ENCODE results near the gene PPP3CA. TPM values are rescaled to one million over a fixed set of nuclear protein-coding genes. Genes with fewer than 3 reads are reported as not detected.

Gene PPP3CA
- total RNA-seq, 1 experiment from 2014 or later = 31.0 TPM

DNA sequence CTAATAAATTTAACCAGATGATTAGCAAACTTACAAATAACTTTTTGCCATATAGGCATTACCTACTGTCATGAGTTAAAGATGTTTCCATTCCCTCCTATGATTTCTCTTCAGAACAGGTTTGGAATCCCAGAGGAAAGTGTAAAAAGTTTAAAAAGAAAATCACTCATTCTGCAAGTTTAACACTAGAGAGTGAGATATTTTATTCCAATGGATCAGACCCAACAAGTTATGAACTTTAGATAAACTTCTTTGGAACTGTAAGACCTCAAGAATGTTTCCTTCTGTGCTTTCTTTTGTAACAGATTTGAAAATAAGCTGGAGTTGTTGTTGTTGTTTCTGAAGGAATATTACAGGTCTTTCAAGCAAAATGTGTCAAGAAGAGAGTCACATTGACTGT is 51.6 kb downstream of the PPP3CA start:
- no TSS peak for BruUV-seq (replicated peaks)
- no peaks in the 10 kb centered on the region for H3K36me3 ChIP-seq (ENCODE audit: control insufficient read depth, insufficient read depth, low read length)
- H3K27ac ChIP-seq (ENCODE audit: low read length) = no peak overlapping the region
- DNase-seq (ENCODE audit: low read depth, low spot score) = no peak
- H3K4me3 ChIP-seq (ENCODE audit: low read depth in 2 of 2, low read length in 2 of 2) = no peak overlapping the region
- ChIA-PET POLR2A (no interaction called here), CTCF (no interaction called here)
- no peaks in the 10 kb centered on the region for H3K9me3 ChIP-seq (ENCODE audit: control insufficient read depth, insufficient read depth, low read depth, low read length)
- intact Hi-C loops (cut with micrococcal nuclease; ENCODE audit: unreplicated experiment) = no loop called here
- in situ Hi-C loops (cut with HindIII; ENCODE audit: low pct_unique_long_range_greater_than_20kb, low sequenced_read_pairs) = no loop called here
- H3K27me3 ChIP-seq (ENCODE audit: control insufficient read depth, insufficient read depth, low read length) = no peaks in the 10 kb centered on the region
- H3K4me1 ChIP-seq (ENCODE audit: control insufficient read depth, insufficient read depth, low read length) = no peaks in the 10 kb centered on the region
- no peak for ATAC-seq
- no peak for TF ChIP-seq TCF7L2 (IDR thresholded peaks at IDR 0.05; ENCODE audit: low read depth, low read length)
- TF ChIP-seq POLR2AphosphoS5 (IDR thresholded peaks at IDR 0.05; ENCODE audit: low read depth, low read length) = no peak
- TF ChIP-seq, protein P1, sequence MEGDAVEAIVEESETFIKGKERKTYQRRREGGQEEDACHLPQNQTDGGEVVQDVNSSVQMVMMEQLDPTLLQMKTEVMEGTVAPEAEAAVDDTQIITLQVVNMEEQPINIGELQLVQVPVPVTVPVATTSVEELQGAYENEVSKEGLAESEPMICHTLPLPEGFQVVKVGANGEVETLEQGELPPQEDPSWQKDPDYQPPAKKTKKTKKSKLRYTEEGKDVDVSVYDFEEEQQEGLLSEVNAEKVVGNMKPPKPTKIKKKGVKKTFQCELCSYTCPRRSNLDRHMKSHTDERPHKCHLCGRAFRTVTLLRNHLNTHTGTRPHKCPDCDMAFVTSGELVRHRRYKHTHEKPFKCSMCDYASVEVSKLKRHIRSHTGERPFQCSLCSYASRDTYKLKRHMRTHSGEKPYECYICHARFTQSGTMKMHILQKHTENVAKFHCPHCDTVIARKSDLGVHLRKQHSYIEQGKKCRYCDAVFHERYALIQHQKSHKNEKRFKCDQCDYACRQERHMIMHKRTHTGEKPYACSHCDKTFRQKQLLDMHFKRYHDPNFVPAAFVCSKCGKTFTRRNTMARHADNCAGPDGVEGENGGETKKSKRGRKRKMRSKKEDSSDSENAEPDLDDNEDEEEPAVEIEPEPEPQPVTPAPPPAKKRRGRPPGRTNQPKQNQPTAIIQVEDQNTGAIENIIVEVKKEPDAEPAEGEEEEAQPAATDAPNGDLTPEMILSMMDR (IDR thresholded peaks at IDR 0.05) = no peak
- TF ChIP-seq, protein P2, sequence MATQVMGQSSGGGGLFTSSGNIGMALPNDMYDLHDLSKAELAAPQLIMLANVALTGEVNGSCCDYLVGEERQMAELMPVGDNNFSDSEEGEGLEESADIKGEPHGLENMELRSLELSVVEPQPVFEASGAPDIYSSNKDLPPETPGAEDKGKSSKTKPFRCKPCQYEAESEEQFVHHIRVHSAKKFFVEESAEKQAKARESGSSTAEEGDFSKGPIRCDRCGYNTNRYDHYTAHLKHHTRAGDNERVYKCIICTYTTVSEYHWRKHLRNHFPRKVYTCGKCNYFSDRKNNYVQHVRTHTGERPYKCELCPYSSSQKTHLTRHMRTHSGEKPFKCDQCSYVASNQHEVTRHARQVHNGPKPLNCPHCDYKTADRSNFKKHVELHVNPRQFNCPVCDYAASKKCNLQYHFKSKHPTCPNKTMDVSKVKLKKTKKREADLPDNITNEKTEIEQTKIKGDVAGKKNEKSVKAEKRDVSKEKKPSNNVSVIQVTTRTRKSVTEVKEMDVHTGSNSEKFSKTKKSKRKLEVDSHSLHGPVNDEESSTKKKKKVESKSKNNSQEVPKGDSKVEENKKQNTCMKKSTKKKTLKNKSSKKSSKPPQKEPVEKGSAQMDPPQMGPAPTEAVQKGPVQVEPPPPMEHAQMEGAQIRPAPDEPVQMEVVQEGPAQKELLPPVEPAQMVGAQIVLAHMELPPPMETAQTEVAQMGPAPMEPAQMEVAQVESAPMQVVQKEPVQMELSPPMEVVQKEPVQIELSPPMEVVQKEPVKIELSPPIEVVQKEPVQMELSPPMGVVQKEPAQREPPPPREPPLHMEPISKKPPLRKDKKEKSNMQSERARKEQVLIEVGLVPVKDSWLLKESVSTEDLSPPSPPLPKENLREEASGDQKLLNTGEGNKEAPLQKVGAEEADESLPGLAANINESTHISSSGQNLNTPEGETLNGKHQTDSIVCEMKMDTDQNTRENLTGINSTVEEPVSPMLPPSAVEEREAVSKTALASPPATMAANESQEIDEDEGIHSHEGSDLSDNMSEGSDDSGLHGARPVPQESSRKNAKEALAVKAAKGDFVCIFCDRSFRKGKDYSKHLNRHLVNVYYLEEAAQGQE (IDR thresholded peaks at IDR 0.05; ENCODE audit: insufficient read depth in 1 of 2, low read depth in 2 of 2, low read length in 1 of 2) = no peak
- no peak for TF ChIP-seq SIN3A (IDR thresholded peaks at IDR 0.05; ENCODE audit: borderline replicate concordance, insufficient read depth, low read depth, low read length)

DNA sequence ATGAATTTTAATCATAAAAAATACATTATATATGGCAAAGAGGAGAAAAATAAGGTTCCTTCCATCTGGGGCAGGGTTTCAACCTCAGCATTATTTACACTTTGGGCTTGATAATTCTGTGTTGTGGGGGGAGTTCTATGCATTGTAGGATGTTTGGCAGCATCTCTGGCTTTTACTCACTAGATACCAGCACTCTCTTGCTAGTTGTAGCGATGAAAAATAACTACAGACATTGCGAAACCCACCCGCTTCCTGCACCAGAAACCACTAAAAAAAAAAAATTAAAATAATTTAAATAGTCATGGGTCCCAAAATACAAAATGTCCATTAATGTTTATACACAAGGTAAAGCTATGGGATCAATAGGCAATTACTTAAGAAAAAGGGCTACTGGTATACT is 52.7 kb downstream of the PPP3CA start:
- Histone ChIP-seq H3K36me3 (ENCODE audit: control insufficient read depth, insufficient read depth, low read length) (no peaks in the 10 kb centered on the region), H3K4me3 (ENCODE audit: low read depth in 2 of 2, low read length in 2 of 2) (no peak overlapping the region), H3K27me3 (ENCODE audit: control insufficient read depth, insufficient read depth, low read length) (no peaks in the 10 kb centered on the region), H3K9me3 (ENCODE audit: control insufficient read depth, insufficient read depth, low read depth, low read length) (no peaks in the 10 kb centered on the region), H3K4me1 (ENCODE audit: control insufficient read depth, insufficient read depth, low read length) (no peaks in the 10 kb centered on the region), H3K27ac (ENCODE audit: low read length) (no peak overlapping the region)
- CTCF ChIA-PET = no interaction called here
- DNase-seq (ENCODE audit: low read depth, low spot score) (no peak), ATAC-seq (no peak)
- TF ChIP-seq, protein P1 (IDR thresholded peaks at IDR 0.05) = no peak
- TF ChIP-seq TCF7L2 (IDR thresholded peaks at IDR 0.05; ENCODE audit: low read depth, low read length) (no peak), POLR2AphosphoS5 (IDR thresholded peaks at IDR 0.05; ENCODE audit: low read depth, low read length) (no peak), SIN3A (IDR thresholded peaks at IDR 0.05; ENCODE audit: borderline replicate concordance, insufficient read depth, low read depth, low read length) (no peak)
- TF ChIP-seq, protein P2 (IDR thresholded peaks at IDR 0.05; ENCODE audit: insufficient read depth in 1 of 2, low read depth in 2 of 2, low read length in 1 of 2) = no peak
- intact Hi-C loops (cut with micrococcal nuclease; ENCODE audit: unreplicated experiment) = no loop called here
- in situ Hi-C loops (cut with HindIII; ENCODE audit: low pct_unique_long_range_greater_than_20kb, low sequenced_read_pairs) = no loop called here
- POLR2A ChIA-PET = no interaction called here
- no TSS peak for BruUV-seq (replicated peaks)
